MM.1S (cell line): ENCODE data around the gene ZNF598.

Source experiments
- CTCF ChIP-seq: fragments of 300-600 bp; sonication (generic); IDR thresholded peaks from 2 replicates; pipeline ENCODE4 v1.5.1; 2016; ENCODE audit warnings: antibody characterized with exemption, low read length, mixed read lengths
- EZH2 ChIP-seq: fragments of 300-600 bp; sonication (generic); optimal IDR thresholded peaks from 2 replicates; pipeline ENCODE3; 2017; ENCODE audit warnings: low read depth, mild to moderate bottlenecking, antibody characterized with exemption, low read length, mixed read lengths
- EZH2phosphoT487 ChIP-seq: fragments of 300-600 bp; sonication (generic); IDR thresholded peaks from 2 replicates; pipeline ENCODE4 v1.6.1; 2018; ENCODE audit warnings: antibody characterized with exemption, low read length

GRCh38 chr16:2028146-2028545 lies 18.5 kb upstream of the ZNF598 start:
- TF ChIP-seq CTCF = no peak
- no peak for TF ChIP-seq EZH2phosphoT487
- TF ChIP-seq EZH2 = no peak
